Activated gamma-delta T cell treated with Interleukin-2 at 50 U/mL for 16 hours (primary cell): ENCODE data around the gene ELOVL5.
A peak's percentile ranks its signal among the peaks of the same experiment; 100 is the strongest.
"Not testable (repeated sequence)": the region's sequence is repeated elsewhere in the genome, so short reads cannot be mapped to it uniquely, and the experiment has no call there.

Source experiments
- DNase-seq: peaks from one replicate; pipeline ENCODE4 v3.0.0-alpha.2; 2020

ELOVL5 gene

DNA sequence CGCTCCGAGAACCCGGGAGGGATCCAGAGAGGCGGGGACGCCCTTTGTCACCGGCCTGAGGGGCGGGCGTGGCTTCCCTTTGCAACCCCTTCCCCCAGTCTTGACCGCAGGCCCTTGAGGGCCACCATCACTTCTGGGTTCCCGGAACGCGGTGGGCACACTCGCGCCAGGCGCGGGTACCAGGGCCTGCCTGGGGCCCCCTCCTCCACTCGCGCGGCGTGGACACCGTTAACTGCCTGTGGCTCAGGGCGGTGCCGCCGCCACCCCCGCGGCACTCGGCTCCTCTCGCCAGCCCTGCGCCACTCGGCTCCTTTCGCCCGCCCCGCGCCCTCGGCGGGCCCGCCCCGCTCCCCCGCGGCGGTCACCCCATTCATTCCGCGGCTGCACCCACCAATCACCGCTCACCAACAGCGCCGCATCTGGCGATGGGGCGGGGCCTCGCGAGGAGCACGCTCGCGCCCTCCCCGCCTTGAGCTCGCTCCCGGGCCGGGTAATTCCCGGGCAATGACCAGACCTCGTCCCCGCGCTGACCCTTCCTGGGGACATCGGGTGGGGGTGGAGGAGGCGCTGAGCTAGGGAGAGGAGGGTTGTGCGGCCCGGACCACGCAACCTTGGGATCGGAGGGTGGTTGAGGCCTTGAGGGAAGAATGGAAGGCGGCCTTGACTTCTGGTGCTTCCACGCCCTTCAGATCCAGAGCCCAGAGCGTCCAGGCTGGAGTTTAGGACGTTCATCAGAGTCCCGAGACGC lies 10.5 kb upstream of the ELOVL5 start:
- peak; percentile 85 for DNase-seq

DNA sequence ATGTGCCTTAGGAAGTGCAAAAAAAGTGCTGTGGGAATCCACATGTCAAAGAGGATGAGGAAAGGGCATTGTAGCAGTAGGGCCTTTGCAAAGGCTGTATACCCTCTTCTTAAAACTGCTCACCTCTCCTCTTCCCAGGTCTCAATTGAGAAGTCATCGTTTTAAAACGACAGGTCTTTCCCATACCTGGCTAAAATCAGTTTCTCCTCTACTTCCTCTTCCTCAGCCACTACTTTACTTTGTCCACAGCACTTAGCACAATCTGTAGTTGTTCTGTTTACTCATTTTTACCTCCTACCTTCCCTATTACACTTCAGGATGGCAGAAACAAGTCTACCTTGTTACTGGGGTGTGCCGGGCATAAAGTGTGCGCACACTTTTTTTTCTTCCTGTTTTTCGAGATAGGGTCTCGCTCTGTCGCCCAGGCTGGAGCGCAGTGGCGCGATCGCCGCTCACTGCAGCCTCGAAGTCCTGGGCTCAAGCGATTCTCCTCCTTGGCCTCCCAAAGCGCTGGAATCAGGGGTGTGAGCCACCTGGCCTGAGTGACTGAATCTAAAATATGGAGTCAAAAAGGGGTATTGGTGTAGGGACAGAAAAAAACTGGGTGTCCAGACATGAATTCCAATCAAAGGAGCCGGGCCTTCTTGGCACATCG lies 9.8 kb upstream of the ELOVL5 start:
- no peak for DNase-seq

DNA sequence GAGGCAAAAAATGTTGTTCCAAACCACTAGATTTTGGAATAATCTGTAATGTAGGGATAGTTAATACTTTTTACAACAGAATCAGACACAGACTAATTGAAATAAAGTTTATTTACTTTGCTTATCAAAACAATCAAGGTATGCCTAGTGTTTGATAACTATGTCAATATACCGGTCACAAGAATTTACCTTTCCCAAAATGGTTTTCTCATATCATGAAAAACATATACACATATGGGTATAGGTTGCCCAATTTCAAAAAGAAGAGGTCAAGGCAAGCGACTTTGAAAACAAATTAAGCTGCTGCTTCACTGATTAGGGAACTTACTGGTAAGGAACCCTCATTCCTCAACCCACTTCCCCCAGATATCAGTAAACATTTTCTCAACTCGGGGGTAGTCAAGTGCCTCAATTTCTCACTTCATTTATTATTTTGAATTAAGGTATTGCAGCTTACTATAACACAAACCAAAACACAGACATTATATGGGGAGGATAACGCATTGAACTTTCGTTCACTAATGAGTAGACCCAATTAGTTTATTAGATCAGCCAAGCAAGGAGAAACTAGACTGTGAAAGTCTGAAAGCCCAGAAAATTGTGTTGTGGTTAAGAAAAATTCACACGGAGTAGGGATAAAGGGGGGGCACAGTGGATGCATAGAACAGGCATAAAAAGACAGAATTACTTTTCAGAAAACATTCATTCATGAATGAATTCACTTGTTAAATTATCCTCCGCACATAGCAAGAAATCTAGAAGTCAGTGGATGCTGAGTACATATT lies 9.0 kb upstream of the ELOVL5 start:
- no peak for DNase-seq

DNA sequence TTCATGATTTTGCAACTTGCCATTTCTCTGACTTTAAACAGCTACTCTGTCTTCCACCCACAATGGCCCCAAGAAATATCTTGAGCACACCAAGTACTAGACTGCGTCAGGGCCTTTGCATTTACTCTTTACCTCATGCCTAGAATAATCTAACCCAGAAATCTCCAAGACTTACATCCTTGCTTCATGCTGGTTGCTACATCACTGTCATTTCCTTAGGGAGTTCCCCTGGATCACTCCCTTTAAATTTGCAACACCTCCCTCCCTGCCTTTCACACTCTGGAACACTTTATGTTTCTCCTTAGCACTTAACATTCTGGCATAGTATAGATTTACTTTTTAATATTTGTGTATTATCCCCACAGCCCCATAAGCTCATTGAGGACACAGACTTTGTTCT lies 4.9 kb upstream of the ELOVL5 start:
- DNase-seq, result no peak

DNA sequence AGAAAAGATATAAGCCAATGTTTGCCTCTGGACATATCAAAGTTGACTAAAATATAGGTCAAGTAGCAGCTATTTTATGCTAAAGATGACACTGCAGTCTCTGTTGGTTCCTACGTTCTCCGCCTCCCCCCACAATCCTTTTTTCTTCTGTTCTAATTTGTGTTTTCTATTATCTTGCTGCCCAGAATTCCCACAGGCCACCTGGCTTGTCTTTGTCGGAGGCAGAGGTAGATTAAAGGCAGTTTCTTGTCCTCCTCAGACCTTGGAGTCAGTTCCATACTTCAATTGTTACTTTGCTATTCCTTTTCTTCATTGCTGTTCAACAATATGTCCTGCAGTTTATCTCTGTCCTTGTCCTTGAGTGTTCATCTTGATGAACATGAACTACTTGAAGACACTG lies 3.6 kb upstream of the ELOVL5 start:
- DNase-seq, result no peak

DNA sequence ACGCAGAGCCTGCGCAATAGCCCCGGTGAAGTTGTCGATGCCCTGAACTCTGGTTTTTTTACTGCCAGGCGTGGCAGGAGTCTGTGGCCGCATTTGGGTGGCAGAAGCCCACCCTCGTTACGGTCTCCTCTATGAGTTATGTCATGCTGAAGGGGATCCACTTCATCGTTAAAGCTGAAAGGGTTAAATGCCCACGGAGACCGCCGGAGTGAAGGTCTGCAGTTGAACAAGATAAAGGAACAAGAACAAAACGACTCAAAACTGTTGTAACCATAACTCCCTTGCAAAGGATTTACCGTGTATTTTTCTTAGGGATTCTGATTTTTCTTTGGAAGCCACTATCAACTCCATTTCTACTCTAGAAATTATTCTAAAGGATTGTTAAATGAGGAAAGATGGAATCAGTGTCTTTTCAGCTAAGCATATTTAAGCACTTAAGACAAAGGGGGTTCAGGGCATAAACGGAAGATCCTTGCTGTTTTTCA lies 501 bp upstream of the ELOVL5 start:
- no peak for DNase-seq

DNA sequence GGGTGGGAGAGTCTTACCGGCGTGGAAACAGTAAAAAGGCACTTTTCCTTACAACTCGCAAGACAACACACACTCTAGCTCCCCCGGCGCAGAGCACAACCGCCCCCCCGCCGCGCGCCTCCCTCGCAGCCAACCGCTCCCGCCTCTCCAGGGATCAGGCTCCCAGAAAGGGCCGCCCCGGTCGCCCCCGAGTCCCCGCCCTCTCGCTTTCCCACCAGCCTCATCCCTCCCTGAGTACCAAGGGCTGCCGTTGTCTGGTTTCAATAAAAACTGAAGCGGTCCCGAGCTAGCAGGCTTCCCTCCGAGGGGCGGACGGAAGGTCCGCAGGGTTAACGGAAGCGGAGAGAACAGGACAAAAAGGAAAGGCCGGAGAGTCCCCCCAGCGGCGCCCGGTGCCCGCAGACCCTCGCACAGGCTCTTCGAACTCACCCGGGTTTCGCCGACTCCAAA lies 804 bp downstream of the ELOVL5 start:
- peak; percentile 39 for DNase-seq

DNA sequence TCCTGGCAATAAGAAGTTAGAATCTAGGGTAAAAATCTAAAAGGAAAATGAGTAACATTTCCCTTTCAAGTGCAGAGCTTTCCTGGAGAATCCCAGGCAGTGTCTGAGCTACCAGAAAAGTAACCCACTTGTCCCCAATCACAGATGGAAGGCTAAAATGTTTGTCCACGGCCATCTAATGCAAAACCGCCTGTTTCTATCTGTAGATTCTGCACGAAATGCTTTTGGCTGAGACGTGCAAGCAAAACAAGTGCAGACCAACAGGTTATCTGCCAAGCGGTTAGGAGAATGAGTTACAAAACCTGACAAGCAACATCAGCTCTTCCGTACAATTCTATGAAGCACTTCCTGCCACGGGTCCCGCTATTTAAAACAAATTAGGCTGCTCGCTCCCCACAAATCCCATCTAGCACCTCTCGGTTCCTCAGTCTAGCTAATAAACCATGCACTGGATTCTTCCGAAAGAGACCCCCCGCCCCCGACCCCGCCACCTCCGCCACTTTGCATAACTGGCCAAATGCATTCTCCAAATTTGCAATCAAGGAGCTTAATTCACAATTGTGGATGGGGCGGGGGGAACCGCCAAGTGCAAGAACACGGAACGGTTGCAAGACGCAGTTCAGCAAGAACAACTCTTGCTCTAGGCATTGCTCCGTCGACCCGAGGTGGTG lies 1.4 kb downstream of the ELOVL5 start:
- peak; percentile 26 for DNase-seq

DNA sequence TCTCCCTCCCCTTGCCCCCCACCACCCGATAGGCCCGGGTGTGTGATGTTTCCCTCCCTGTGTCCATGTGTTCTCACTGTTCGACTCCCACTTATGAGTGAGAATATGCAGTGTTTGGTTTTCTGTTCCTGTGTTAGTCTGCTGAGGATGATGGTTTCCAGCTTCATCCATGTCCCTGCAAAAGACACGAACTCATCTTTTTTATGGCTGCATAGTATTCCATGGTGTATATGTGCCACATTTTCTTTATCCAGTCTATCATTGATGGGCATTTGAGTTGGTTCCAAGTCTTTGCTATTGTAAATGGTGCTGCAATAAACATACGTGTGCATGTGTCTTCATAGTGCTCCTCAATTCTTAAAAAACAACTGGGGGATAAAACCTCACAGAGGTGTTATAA lies 2.7 kb downstream of the ELOVL5 start:
- DNase-seq, result not testable (repeated sequence)

DNA sequence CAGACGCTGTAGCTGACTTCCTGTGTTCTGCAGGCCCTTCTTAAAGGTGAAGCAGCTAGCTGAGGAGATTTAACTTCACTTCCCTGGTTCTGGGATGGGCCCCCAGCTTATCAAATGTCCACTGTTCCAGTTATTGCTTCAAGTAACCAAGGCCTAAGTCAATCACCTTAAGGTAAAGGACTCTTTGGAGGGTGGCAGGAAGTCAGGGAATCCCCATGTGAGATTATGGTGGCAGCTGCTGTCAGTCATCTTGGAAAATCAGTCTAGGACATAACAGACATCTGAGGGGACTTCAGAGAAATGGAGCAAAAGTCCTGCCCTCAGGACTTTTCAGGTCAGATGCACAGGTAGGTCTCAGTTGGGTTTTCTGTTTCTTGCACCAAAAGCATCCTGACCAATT lies 3.8 kb downstream of the ELOVL5 start:
- no peak for DNase-seq

DNA sequence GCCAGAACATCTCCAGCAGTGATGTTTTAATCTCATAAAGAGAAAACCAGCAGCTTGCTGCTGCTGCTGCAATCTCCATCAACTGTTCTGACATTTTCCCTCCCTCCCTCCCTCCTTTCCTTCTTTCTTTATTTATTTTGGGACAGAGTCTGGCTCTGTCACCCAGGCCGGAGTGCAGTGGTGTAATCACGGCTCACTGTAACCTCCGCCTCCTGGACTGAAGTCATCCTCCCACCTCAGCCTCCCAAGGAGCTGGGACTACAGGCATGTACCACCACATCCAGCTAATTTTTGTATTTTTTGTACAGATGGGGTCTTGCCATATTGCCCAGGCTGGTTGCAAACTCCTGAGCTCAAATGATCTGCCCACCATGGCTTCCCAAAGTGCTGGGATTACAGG lies 5.7 kb downstream of the ELOVL5 start:
- DNase-seq, result no peak

DNA sequence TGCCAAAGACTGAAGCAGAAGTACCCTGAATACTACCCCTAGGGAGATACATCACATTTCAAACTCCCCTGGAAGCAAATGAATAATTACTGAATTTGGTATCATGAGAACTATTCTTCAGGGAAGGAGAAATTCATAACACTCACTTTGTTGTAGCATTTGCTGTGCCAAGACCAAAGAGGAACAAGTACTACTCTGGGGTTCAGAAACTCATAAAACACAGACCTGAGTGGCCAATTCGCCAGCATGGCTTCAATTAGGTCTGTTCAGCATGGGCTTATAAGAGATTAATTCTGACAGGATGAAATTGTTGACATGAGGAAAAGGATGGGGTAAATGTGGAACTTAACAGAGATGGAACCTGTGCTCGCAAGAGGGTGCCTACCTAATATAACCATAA lies 6.5 kb downstream of the ELOVL5 start:
- no peak for DNase-seq

DNA sequence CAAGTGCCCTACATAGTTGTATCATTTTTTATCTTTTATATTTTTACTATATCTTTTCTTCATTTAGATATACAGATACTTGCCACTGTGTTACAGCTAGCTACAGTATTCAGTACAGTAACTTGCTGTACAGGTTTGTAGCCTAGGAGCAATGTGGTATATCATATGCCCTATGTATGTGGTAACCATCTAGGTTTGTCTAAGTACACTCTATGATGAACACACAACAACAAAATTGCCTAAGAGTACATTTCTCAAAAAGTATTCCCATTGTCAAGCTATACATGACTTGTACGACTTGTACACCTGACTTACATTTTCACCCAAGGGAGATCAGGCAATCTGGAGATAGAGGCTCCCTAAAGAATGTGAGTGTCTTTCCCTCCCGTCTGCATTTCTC lies 8.2 kb downstream of the ELOVL5 start:
- no peak for DNase-seq

DNA sequence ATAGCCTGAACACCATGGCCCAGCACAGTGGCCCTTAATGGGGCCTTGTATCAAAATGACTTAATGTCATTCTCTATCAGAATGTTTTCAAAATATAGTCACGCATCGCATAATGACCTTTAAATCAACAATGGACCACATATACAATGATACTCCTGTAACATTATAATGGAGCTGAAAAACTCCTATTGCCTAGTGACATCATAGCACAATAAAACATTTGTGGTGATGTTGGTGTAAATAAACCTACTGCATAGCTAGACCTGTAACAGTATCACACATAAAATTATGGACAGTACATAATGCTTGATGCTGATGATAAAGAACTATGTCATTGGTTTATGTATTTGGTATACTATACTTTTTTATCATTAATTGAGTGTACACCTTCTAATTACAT lies 9.3 kb downstream of the ELOVL5 start:
- no peak for DNase-seq

DNA sequence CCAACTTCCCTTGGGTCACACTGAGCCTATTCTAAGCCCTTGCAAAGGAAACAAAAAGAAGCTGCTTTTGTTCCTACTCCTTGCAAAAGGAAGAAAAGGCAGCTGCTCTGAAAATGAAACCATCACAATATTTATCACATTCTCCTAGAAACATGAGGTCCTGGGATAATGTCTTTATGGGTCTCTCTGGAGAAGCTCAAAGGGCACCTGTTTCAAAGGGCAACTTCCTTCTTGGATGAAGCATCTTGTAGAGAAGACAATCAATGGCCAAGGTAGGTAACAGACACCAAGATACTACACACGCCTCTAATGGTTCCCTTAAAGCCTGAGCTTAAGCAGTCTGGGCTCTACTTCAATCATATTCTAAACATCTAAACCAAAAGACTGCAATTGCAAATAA lies 10.4 kb downstream of the ELOVL5 start:
- no peak for DNase-seq

DNA sequence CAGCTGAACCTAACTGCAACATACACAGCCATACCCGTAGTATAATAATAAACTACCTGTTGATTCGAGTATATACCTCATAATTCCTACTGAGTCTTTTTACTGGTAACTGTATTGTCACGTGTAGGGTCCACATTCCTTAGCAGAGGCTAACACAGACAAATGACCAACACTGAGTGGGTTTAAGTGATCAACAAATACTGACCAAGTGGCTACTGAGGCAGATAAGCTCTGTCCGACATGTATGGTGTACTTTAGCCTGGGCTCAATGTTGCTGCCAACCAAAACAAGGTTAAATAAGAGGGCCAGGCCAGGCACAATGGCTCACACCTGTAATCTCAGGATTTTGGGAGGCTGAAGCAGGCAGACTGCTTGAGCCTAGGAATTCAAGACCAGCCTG lies 12.7 kb downstream of the ELOVL5 start:
- DNase-seq, result no peak

DNA sequence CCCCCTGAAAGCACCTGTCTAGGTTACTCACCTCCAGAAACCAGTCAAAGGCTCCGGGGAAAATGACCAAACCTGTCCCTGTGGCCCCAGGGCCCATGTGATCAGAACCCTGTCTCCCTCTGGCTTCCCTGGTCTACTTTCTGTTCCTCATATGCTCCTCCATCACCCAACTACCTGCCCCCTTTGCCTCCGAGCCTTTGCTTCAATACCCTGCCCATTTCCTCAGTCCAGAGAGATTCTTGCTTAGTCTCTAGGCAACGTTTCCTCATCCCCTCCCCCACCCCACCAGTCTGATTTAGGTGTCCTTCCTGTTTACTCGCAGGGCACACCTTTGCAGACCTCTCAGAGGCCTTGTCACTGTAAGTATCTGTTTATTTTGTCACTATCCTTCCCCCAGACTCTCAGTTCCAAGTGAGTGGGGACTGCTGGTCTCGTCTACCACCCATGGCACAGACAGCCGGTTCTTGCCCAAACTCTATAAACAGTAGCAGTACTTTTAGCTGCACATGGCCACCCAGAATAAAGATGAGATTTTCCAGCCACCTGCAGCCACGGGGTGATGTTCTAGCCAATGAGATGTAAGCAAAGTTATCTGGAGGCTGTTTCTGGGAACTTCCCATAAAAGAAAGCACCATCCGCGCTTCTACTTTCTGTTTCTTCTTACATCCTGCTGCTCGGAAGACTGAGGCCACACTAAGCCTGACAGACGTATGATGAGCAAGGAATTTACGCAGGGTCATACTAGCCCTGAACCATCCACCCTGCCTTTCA lies 13.3 kb downstream of the ELOVL5 start:
- peak; percentile 81 for DNase-seq

DNA sequence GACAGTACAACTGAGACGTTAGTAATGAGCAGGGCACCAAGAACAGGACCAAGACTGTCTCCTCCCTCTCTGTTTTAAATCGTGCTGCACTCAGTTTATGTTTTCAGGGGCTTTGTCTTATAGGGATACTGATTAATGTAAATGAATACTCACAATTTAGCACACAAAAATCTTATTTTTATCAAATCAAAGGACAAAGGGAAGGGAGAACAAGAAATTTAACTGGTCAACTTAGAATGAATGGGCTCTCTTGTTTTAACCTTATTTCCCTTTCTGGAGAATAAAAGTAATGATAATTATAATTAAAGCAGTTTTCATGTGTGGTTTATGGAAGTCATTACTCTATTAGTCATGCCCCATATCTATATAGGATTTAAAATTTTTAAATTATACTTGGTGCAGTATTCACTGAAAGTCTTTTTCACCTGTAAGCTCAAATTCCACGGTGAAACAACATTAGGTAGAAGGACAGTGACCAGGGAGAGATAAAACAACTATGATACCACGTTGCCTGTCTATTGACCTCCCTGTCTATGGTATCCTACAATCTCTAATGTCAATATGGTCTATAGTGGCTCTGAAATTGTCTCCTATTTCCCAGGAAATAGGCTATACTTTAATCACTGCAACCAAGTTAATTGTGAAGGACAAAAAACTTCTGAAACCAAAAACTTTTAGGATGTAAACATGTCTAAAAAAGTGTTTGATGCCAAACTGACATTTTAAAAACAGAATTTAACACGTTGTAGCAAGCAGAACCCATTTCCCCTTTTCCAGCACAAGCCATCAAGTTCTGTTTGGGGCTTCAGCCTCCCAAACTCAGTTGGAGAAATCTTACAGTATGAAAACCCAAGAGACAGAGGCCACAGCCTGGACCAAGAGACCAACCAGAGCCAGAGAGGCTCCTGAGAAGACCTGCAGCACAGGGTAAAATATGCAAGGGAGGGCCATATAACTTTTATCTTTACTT lies 15.0 kb downstream of the ELOVL5 start:
- DNase-seq, result no peak

DNA sequence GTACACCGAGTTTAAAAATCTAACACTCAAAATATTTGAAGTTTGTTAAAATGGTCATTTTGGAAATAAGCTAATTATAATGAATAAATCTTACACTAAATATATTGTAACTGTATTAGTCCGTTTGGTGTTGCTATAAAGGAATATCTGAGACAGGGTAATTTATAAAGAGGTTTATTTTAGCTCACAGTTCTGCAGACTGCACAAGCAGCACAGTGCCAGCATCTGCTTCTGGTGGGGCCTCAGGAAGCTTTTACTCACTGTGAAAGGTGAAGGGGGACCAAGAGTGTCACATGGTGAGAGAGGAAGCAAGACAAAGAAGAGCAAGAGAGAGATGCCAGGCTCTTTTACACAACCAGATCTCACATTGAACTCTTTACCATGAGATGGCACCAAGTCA lies 17.1 kb downstream of the ELOVL5 start:
- DNase-seq, result no peak

DNA sequence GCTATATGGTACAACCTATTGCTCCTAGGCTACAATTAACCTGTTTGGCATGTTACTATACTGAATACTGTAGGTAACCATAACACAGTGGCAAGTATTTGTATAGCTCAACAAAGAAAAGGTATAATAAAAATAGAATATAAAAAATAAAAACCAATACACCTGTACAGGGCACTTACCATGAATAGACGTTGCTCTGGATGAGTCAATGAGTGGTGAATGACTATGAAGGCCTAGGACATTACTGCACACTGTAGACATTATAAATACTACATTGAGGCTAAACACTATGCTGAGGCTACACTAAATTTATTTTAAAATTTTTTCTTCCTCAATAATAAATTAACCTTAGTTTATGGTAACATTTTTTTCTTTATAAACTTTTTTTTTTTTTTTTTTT lies 18.6 kb downstream of the ELOVL5 start:
- DNase-seq, result no peak

DNA sequence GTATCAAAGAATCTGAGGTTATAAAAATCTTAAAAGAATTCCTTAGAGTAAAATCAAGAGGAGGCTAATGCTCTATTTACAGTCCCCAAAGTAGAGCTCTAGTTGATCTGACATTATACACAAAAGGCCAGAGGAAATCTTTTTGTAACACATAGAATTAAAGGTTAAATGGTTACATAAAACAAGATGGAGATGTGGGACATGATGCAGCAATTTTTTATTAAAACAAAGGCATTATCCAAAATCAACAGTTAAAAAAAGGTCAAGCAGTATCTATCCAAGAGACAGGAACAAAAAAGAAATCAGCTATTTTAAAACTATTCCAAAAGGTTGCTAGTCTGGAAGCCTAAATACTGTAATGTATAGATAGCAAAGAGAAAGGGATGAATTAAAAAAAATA lies 20.4 kb downstream of the ELOVL5 start:
- DNase-seq, result no peak
